ENCODE measurements around the gene LHX2.

Gene LHX2

DNA sequence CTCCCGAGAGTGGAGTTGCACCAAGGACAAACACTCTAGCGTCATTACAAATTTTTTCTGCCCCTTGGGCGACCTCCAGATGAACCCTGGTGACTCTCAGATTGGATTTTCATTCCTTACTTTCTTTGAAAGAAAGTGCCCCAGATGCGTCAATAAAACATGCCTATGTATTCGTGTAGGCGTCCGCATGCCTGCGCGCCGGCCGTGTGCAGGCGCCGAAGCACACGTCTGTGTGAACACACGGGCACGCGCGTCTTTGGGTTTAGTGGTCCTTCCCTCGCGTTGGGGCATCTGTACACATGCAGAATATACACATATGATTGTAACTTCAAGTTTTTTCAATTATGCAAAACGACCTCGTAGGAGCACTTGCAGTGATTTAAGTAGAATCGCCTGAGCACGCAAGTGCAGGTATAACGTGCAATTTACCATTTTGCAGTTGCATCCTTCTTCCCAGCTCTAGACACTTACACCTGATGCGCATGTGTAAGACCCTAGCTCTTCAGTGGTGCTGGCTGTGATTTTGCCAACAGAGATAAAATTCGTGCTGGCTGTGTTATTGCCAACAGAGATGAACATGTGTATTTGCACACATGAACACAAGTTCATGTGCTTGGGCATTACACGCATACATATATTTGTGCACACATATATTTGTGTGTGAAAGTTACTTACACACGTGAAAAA lies 1.9 kb upstream of the LHX2 start:
- H3K4me3 ChIP-seq (ENCODE audit: low read depth, low read length), result no peak overlapping the region
- TF ChIP-seq, protein P1, sequence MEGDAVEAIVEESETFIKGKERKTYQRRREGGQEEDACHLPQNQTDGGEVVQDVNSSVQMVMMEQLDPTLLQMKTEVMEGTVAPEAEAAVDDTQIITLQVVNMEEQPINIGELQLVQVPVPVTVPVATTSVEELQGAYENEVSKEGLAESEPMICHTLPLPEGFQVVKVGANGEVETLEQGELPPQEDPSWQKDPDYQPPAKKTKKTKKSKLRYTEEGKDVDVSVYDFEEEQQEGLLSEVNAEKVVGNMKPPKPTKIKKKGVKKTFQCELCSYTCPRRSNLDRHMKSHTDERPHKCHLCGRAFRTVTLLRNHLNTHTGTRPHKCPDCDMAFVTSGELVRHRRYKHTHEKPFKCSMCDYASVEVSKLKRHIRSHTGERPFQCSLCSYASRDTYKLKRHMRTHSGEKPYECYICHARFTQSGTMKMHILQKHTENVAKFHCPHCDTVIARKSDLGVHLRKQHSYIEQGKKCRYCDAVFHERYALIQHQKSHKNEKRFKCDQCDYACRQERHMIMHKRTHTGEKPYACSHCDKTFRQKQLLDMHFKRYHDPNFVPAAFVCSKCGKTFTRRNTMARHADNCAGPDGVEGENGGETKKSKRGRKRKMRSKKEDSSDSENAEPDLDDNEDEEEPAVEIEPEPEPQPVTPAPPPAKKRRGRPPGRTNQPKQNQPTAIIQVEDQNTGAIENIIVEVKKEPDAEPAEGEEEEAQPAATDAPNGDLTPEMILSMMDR (IDR thresholded peaks at IDR 0.05; ENCODE audit: low read depth, low read length, missing control alignments), result no peak
- H3K27me3 ChIP-seq (replicated peaks), result peaks cover 95% of the 10 kb centered on the region
- in situ Hi-C loops (cut with HindIII; ENCODE audit: low pct_ligation_motif_present, low sequenced_read_pairs), result no loop called here
- H3K27ac ChIP-seq, result no peak overlapping the region
- no peak for DNase-seq
- H3K36me3 ChIP-seq (replicated peaks), result no peaks in the 10 kb centered on the region

DNA sequence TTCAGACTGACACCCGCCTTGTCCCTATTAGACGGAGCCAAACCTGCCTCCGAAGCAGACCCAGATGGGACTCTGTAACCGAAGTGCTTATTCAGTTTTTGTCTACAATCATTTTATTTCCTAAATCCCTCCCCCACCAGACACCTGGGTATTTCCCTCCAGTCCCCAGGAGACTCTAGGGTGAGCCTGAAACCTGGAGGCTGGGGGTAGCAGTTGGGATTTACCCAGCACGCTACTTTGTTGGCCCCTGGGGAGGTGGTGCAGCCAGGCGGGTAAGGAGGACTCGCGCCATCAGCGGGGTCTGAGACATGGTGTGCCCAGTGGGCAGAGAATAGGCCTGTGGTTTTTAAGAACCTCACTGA lies 1.3 kb upstream of the LHX2 start:
- in situ Hi-C loops (cut with HindIII; ENCODE audit: low pct_ligation_motif_present, low sequenced_read_pairs), result no loop called here
- TF ChIP-seq, protein P1 (IDR thresholded peaks at IDR 0.05; ENCODE audit: low read depth, low read length, missing control alignments), result no peak

DNA sequence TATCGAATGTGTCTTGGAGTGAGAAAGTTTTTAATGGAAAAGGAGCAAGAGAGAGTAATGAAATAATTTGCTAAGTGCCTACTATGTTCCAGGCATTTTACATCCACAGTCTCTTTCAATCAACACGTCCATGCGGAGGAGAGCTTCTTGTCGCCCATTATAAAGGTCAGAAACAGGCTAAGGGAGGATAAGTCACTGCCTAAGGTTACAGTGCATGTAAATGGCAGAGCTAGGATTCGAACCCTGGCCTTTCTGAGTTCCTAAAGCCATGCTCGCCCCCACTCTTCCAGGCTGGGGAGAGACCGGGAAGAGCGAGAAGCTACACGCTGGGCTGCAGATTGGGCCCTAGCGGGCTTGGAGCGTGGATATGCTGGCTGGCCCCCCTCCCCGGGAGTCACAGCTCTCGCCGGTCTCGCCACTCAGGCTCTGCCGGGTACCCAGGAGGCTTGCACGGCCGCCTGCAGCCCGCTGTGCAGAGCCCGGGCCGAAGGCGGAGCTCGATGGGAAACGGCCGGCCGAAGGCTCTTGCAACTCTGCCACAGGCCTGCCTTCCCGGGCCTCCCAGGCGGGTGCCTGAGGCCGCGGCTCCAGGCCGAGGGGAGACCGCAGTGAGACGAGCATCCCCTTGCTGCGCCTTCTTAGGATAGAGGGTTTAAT lies 775 bp upstream of the LHX2 start:
- peaks cover 95% of the 10 kb centered on the region for H3K27me3 ChIP-seq (replicated peaks)
- in situ Hi-C loops (cut with HindIII; ENCODE audit: low pct_ligation_motif_present, low sequenced_read_pairs), result no loop called here
- H3K4me3 ChIP-seq (ENCODE audit: low read depth, low read length), result no peak overlapping the region
- no peak for DNase-seq
- H3K27ac ChIP-seq, result no peak overlapping the region
- no peaks in the 10 kb centered on the region for H3K36me3 ChIP-seq (replicated peaks)
- TF ChIP-seq, protein P1 (IDR thresholded peaks at IDR 0.05; ENCODE audit: low read depth, low read length, missing control alignments), result no peak

More for the DNA sequence above, 1.3 kb upstream of the LHX2 start:
- Histone ChIP-seq H3K4me3 (ENCODE audit: low read depth, low read length) (no peak overlapping the region), H3K36me3 (replicated peaks) (no peaks in the 10 kb centered on the region), H3K27ac (no peak overlapping the region), H3K27me3 (replicated peaks) (peaks cover 95% of the 10 kb centered on the region)
- no peak for DNase-seq

DNA sequence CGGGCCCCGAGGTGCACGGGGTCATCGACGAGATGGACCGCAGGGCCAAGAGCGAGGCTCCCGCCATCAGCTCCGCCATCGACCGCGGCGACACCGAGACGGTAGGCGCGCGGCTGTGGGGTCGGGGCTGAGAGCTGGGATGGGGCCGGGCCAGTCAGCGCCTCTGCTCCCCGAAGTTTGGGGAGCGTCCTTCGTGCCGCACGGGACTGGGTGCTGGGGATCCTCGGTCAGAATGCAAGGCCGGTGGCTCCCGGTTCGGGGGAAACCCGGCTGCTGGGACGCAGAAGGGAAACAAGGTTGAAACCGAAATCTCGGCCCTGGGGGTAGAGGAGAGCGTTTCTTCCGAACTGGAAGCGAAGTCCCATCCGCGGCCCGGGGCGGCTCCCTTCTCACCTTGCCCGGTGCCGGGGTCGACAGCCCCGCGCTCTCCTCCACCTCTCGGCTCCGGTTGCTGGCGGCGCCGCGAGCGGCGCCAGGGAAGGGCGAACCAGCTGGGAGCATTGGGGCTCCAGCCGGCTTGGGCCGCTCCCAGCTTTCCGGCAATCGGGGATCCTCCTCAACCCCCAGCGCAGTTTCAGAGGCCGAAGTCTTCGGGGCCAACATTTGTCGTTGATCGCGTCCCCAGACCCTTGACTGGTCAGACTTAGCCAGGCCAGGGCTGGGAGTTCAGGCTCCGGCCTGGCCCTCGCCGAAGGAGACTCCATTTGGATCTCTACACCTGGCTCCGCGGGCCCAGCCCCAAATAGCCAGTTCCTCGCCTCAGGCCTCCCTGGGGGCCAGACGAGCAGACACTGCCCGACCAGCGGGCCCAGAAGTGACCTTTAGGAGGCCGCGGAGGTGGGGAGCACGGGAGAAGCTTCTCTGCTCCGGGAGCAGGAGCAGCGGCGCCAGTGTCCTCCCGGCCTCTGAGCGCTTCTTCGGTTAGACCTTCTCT lies 1.1 kb downstream of the LHX2 start:
- in situ Hi-C loops (cut with HindIII; ENCODE audit: low pct_ligation_motif_present, low sequenced_read_pairs), result no loop called here
- Histone ChIP-seq H3K4me3 (ENCODE audit: low read depth, low read length) (no peak overlapping the region), H3K27me3 (replicated peaks) (peaks cover 93% of the 10 kb centered on the region), H3K36me3 (replicated peaks) (no peaks in the 10 kb centered on the region), H3K27ac (no peak overlapping the region)
- TF ChIP-seq, protein P1 (IDR thresholded peaks at IDR 0.05; ENCODE audit: low read depth, low read length, missing control alignments), result no peak
- no peak for DNase-seq

DNA sequence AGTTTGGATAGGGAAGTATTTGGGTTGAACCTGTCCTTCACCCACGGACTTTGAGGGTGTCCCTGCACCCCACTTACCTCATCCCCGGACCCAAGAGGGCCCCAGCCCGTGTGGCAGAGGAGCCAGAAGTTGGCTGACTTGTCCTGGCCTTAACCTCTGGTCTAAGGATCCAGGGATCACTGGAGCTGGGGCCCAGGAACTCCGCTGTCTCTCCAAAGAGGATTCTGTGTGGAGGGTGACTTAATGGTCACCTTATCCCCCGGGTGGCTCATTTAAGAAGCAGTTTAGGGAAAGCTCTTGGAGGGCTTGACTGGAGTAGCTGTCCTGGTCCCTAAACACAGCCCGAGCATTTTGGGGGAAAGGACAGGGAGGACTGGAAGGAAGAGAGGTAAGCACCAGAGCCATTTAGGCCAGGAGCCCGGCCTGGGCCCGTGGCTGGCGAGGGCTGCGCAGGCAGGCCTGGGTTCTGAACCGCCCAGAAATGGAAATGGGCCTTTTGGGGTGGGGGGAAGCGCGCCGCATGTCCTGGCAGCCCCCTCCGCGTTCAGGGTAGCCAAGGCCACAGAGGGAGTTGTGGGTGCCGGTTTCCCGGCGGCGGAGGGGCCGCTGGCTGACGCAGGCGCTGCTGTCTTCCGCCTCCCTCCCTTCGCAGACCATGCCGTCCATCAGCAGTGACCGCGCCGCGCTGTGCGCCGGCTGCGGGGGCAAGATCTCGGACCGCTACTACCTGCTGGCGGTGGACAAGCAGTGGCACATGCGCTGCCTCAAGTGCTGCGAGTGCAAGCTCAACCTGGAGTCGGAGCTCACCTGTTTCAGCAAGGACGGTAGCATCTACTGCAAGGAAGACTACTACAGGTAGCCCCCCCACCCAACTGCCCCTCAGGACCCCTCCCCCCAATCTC lies 2.0 kb downstream of the LHX2 start:
- peaks cover 92% of the 10 kb centered on the region for H3K27me3 ChIP-seq (replicated peaks)
- in situ Hi-C loops (cut with HindIII; ENCODE audit: low pct_ligation_motif_present, low sequenced_read_pairs), result no loop called here

More for the DNA sequence above, 2.0 kb downstream of the LHX2 start:
- DNase-seq, result no peak
- no peak overlapping the region for H3K27ac ChIP-seq
- H3K36me3 ChIP-seq (replicated peaks), result no peaks in the 10 kb centered on the region
- TF ChIP-seq, protein P1 (IDR thresholded peaks at IDR 0.05; ENCODE audit: low read depth, low read length, missing control alignments), result no peak
- H3K4me3 ChIP-seq (ENCODE audit: low read depth, low read length), result no peak overlapping the region

Data from brain microvascular endothelial cell (primary cell).